Activated CD8-positive, alpha-beta memory T cell treated with anti-CD3 and anti-CD28 coated beads for 4 hours (primary cell): Measurements from ENCODE around the gene TSPEAR.

Source experiments
- DNase-seq, 2 donors: peaks; one replicate each; pipeline ENCODE4 v3.0.0-alpha.2; 2020; ENCODE audit warnings: low read depth in 2 of 2

The TSPEAR gene

GRCh38 chr21:44471341-44471740, 240.0 kb downstream of the TSPEAR start:
- no peak for DNase-seq

GRCh38 chr21:44467859-44468195, 243.5 kb downstream of the TSPEAR start:
- DNase-seq, result no peak

GRCh38 chr21:44466996-44467858, 244.1 kb downstream of the TSPEAR start:
- DNase-seq, result no peak

DNA sequence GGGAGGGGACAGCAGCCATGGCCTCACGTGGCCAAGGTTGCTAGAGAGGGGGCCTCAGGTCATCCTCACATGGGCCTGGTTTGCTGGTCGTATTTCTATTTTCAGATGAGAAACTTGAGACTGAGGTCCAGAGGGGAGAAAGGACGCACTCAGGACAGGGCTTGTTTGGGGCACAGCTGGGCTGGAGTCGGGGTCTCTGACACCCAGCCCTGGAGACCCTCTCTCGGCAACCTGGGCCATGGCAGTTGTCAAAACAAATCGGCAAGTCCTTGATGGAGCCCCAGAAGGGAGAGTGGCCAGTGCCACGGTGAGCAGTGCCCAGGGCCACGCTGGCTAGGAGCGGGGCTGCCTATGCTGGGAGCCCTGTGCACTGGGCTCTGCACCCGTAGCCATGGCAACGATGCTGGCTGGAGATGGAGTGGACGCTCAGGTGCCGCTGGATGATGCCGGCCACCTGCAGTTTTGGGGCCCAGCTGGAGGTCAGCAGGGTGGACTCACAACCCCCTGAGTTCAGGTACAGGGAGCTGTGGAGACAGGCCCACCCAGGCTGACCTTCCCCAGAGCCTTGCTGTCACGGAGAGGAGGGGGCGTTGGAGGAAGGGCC, 244.9 kb downstream of the TSPEAR start:
- DNase-seq, result no peak

- no peak for DNase-seq
These were observed 247.0 kb downstream of the TSPEAR start for GRCh38 chr21:44464351-44464750.

DNA sequence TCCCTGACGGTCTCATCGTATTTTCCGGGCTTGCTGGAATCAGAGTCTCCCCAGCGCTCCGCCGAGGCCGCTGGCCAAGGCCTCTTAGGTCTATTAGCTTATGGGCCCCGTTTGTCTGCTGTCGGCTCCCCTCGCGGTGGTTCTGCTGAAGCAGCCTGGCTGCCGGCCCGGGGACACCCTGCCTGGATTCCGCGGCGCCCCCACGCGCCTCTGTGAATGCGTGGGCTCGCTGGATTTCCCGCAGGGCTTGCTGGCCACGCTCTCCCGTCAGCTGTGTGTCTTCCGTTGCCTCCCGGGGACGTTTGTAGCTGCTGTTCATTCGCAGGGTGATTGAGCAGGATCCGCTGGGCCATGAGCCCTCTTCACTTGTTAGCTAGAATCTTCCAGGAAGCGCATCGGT, 247.6 kb downstream of the TSPEAR start:
- no peak for DNase-seq

GRCh38 chr21:44462834-44463200, 248.6 kb downstream of the TSPEAR start:
- no peak for DNase-seq

- no peak for DNase-seq
These were observed 249.1 kb downstream of the TSPEAR start for GRCh38 chr21:44462086-44462833.

- DNase-seq, result no peak
These were observed 249.8 kb downstream of the TSPEAR start for GRCh38 chr21:44461464-44462001.

DNA sequence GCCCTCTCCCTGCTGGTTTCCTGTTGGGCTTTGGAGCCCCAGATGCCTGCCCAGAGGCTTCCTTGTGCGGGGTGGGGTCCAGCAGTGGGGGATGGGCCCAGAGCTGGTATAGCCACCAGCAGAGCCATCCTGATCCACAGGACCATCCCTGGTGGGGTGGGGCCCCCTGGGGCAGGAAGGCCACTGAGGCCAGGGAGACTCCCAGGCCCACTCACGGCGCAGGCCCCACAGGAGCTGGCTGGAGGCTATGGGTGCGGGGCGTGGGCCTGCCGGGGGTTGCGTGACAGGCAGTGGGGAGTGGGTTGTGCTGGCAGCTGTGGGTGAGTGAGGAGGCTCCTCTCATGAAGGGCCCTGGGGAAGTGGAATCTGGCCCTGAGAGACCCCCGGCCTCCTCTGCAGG, 250.4 kb downstream of the TSPEAR start:
- DNase-seq, result no peak

GRCh38 chr21:44460441-44460755, 251.0 kb downstream of the TSPEAR start:
- DNase-seq, result no peak

DNA sequence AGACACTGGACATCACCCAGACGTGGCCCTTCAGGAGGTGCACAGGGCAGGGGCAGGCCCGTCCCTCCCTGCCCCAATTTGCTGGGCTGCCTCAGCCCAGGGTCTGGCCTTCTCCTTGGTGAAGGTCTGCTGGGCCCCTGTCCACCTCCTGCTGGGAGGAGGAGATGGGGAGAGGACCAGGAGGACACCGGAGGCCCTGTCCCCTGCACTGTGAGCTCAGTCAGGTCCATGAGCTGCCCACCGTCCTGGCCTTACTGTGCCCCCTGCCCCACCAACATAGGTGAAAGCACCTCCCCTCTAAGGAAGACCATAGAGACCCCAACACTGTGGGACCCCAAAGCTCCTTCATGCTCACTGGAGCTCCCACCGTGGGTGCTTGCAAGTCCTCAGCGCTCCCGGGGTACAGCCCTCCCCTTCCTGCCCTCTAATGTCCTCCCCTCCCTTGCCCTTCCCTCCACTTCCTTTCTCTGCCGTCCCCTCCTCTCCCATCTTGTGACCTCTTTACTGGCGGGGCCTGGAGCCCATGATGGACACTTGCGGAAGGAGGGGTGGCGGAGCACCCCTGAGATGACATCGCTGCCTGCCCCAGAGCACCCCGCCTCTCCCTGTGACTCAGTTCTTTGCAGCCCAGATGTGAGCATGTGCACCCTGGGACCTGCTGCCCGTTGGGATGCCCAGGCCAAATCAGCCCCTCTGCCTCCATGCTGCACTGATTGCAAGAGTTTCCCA, 251.5 kb downstream of the TSPEAR start:
- DNase-seq, result no peak

- DNase-seq, result no peak
These were observed 252.2 kb downstream of the TSPEAR start for GRCh38 chr21:44458971-44459711.

- no peak for DNase-seq
These were observed 254.2 kb downstream of the TSPEAR start for GRCh38 chr21:44456915-44457736.

GRCh38 chr21:44456214-44456914, 255.0 kb downstream of the TSPEAR start:
- DNase-seq, result no peak

GRCh38 chr21:44455524-44456213, 255.7 kb downstream of the TSPEAR start:
- no peak for DNase-seq

- DNase-seq, result peak; percentile 51 to 71
These were observed 256.4 kb downstream of the TSPEAR start, which contains the start of gene LRRC3 for GRCh38 chr21:44454747-44455523. TSS of gene LRRC3 (plus strand) at chr21:44455510. CDS start at chr21:44456645, 1,135 bp downstream.

- no peak for DNase-seq
These were observed 257.3 kb downstream of the TSPEAR start for GRCh38 chr21:44454058-44454457.
